Measurements from ENCODE around the gene RCL1.

The RCL1 gene

DNA sequence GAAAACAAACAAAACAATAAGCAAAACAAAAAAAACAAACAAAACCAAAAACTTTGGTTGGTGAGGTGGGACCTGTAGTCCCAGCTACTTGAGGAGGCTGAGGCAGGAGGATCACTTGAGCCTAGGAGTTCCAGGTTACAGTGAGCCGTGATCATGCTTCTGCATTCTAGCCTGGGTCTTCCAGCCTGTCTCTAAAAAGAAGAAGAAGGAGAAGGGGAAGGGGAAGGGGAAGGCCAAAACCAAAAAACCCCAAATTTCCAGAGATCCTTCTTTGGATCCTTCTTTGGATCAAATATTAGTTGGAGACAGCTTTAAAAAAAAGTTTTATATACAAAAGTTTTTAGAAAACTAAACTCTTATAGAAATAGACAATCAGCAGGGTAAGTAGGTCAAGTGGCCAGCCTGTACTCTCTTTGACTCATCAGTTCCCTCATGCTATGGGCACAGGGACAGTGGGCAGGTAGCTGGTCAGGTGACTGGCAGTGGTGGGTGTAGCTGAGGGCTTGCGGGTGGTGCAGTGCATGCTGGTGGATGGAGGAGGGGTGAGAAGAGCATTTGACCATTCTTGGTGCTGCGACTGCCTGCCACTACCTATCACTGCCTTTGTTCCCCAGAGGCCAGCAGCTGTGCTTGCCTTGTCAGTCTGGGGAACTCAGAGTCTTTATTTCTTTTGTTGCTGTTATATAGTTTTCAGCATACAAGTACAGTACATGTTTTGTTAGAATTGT lies 12.6 kb downstream of the RCL1 start:
- in situ Hi-C loops (cut with MboI; ENCODE audit: low sequenced_read_pairs): no loop called here

DNA sequence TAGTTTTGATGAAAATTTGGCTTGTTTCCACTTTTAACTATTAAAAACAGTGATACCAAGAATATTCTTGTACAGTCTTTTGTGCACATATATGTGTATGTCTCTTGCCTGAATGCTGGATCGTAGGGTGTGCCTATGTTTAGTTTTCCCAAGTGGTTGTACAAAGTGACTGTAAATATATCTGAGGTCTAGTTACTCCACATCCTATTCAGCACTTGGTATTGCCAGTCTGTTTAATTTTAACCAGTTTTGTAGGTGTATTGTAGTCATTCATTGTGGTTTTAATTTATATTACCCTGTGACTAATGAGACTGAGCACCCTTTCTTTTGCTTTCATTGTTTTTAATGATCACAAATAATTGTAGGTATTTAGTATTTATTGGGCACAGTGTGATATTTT lies 17.8 kb downstream of the RCL1 start:
- in situ Hi-C loops (cut with MboI; ENCODE audit: low sequenced_read_pairs): no loop called here

DNA sequence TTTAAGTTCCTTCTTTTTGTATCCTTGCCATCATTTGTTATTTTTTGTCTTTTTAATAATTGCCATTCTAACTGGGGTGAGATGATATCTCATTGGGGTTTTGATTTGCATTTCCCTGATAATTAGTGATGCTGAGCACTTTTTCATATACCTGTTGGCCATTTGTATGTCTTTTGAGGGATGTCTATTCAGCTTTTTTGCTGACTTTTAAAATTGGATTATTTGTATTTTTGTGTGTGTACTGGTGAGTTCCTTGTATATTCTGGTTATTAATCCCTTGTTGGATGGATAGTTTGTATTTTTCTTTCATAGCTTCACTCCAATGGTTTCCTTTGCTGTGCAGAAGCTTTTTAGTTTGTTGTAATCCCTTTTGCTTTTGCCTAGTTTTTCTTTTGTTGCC lies 19.1 kb downstream of the RCL1 start:
- in situ Hi-C loops (cut with MboI; ENCODE audit: low sequenced_read_pairs): no loop called here

DNA sequence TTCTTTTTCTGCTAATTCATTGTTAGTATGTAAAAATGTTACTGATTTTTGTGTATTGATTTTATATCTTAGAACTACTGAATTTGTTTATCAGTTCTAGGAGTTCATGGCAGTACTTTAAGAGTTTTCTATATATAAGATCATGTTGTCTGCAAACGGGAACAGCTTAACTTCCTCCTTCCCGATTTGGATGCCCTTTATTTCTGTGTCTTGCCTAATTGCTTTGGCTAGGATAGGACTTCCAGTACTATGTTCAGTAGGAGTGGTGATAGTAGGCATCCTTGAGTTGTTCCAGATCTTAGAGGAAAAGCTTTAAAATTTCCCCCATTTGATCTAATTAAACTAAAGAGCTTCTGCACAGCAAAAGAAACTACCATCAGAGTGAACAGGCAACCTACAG lies 20.1 kb downstream of the RCL1 start:
- in situ Hi-C loops (cut with MboI; ENCODE audit: low sequenced_read_pairs): no loop called here

DNA sequence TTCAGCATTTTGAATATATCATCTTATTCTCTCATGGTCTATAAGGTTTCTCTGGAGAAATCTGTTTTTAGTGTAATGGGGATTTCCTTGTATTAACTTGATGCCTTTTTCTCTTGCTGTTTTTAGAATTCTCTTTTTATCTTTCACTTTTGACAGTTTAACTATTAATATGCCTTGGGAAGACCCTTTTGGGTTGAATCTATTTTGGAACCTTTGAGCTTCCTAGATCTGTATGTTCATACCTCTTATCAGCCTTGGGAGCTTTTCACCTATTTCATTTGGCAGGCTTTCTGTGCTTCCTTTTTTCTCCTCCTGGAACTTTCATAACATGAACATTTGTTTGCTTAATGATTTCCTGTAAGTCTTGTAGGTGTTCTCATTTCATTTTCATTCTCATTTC lies 22.2 kb downstream of the RCL1 start:
- in situ Hi-C loops (cut with MboI; ENCODE audit: low sequenced_read_pairs): no loop called here

DNA sequence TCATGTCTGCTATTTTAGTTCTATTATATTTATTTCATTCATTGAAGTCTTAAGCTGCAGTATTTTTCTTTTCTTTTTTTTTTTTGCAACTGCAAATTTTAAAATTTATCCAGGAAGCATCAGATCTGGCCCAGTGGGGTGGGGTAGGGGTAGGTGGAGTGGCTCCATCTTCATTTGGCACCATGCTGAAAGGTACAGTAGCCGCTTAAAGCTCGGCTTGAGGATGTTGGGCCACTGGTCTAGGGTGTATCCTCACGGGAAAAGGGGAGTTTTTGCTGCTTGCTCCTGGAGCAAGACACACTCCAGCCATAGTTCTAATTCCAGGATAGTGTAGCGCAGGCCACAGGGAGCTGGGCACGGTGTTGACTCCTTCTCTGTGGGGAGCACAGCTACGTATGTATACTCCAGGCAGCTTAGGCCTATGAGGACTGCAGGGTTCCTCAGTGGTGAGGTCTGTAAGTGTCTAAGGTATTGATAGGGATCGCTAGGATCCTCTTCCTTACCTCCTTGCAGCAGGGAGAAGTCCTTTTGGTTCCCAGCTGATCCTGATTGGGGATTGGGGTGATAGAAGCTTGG lies 22.7 kb downstream of the RCL1 start:
- in situ Hi-C loops (cut with MboI; ENCODE audit: low sequenced_read_pairs): no loop called here

DNA sequence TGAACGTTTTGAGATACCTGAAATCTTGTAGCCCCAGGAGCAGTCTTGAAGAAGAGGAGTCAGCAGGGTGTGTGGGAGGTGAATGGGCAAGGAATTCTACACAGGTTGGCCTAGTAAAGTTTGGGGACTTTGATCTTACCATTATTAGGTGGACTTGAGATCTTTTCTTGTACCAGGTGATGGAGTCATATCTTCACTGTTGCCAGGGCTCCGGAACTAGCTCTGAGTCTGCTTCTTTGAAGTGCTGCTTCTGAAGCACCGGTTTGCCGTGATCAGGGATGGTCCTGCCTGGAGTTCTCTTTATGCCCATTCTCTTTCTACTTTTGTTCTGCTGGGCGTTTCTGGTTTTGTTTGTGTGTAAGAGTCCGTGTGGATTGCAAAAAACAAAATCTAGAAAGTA lies 27.4 kb downstream of the RCL1 start:
- in situ Hi-C loops (cut with MboI; ENCODE audit: low sequenced_read_pairs): no loop called here

DNA sequence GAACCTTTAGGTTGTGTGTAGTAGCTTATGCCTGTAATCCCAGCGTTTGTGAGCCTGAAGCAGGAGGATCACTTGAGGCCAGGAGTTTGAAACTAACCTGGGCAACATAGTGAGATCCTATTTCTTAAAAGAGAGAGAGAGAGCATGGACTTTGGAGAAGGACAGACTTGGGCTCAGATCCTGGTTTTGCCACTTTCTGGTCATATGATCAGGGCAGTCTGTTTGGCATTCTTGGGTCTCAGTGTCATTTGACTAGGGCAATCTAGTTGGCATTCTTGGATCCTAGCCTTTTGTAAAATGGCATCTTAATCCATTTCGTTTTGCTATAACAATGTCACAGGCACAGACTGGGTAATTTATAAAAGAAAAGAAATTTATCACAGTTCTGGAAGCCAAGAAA lies 28.4 kb downstream of the RCL1 start:
- in situ Hi-C loops (cut with MboI; ENCODE audit: low sequenced_read_pairs): no loop called here

DNA sequence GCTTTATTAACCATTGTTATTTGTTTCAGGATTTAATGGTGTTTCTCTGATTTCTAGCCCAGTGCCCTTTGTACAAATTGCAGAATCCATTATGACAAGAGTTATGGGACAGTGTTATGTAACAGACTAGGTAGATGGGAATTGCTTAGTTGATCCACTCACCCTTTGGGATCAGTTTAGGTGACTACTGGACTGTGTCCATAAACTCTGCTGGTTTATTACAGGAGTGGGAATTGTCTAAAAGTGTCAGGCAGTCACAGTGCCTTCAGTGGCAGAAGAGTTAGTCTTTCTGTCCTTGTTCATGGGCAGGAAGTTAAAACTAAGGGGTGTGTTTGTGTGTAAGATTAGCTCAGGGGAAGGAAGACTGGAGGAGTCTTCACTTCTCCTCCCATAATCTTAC lies 29.3 kb downstream of the RCL1 start:
- in situ Hi-C loops (cut with MboI; ENCODE audit: low sequenced_read_pairs): no loop called here

DNA sequence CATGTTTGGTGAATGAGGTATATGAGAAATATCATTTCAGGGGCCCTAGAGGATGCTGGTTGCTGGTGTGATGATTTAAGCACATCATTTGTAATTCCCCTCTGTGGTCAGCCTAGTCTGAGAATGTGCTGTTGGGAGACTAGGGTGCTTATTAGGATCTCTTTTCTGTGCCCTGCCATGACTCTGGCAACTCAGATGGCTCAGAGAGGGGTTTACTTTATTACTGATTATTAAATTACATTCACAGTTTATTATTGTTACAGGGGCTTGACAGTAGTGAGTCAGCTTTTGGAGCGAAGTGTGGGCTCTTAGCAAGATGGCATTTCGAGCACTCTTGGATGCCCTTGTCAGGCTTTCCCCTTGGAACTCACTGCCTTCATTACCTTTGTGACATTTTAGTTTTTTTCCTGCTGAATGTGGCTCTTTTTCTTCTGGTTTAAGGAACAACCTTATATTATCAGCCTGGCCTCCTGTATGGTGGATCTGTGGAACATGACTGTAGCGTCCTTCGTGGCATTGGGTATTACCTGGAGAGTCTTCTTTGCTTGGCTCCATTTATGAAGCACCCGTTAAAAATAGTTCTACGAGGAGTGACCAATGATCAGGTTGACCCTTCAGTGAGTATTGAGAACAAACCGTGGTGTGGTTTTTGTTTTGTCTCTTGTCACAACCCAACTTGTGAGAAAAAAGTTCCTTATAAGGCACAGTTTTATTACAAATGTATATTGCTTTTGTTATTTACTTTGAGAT lies 33.8 kb downstream of the RCL1 start:
- in situ Hi-C loops (cut with MboI; ENCODE audit: low sequenced_read_pairs): no loop called here

DNA sequence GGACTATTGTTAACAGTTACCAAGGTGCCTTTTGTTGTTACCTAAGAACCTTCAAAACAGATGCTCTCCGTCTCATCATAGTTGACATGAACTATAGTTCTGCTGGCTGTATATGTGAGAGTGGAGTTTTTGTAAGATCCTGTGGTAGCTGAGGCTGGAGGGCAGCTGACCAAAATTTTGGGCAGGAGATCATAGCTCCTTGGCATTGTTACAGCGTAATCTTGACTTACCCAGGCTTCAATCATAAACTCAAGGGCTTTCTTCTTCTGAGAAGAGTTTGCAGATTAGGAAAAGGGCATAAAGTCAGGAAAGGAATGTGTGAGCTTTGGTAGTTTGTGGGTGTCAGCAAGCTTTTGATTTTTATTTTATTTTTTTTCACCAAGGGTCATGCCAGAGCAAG lies 34.5 kb downstream of the RCL1 start:
- in situ Hi-C loops (cut with MboI; ENCODE audit: low sequenced_read_pairs): no loop called here

DNA sequence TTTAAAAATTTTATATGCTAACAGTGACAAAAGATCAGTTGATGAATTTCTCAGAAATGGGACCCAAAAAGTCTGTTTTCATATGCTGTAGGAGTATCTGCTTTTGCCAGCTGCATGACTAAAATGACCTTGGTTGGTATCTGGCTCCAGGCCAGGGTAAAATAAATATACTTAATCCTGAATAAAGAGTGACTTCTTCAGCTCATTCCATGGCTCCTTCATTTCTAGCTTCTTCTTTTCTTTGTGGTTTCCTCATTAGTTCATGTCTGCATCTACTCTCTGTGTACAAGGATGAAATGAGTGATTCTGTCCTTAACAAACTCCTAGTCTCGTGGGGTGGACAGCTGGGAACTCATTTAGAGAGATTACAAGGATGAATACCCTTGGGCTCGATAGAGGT lies 36.0 kb downstream of the RCL1 start:
- in situ Hi-C loops (cut with MboI; ENCODE audit: low sequenced_read_pairs): no loop called here

DNA sequence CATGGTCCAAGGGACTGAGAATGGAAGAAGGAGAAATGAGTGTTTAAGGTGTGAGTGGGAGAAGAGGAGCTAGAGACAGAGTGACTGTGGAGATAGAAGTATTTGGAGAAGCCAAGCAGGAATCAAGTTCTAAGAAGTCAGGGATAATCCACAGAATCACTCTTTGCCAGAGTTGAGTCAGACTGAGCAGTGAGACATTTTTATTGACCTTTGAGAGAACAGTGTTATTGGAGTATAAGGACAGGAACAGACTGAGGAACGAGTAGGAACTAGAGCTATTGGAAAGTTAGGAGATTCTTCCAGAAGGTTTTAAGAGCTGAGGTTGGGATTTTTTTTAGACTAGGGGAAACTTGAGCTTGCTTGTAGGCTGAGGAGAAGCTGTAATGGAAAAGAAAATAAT lies 37.2 kb downstream of the RCL1 start:
- in situ Hi-C loops (cut with MboI; ENCODE audit: low sequenced_read_pairs): no loop called here

DNA sequence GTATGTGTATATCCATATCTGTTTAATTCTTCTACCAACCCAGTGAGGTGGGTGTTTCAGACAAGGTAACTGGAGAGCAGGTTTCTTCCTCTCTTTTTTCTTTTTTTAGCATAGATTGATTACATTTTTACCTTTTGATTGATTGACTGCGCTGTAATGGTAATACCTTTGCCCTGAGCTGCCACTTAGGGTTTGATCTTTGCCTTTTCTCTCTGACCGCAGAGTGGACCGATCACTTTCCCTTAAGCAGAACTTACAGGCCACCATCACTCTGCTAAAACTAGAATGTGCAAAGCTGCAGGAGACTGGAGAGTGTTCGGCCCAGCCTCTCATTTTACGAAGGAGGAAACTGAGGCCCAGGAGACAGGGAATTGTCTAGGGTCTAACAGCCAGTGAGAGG lies 38.0 kb downstream of the RCL1 start:
- in situ Hi-C loops (cut with MboI; ENCODE audit: low sequenced_read_pairs): no loop called here

DNA sequence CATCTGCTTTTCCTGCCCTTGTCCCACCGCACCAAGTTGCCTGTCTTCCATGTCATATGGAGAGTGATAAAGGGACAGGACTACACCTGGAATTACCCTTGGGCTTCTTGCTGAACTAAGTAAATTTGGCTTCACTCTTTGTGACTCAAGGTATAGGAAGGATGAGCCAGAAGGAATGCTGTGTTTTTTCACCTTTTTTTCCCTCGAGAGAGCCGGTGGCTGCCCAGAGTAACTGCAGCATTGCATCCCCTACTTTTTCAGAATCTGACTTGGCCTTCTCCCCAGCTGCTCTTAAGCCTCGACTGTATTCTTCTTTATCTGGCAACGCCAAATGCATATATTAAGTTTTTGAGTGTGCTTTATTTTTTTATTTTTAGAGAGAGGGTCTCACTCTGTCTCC lies 38.4 kb downstream of the RCL1 start:
- in situ Hi-C loops (cut with MboI; ENCODE audit: low sequenced_read_pairs): no loop called here

DNA sequence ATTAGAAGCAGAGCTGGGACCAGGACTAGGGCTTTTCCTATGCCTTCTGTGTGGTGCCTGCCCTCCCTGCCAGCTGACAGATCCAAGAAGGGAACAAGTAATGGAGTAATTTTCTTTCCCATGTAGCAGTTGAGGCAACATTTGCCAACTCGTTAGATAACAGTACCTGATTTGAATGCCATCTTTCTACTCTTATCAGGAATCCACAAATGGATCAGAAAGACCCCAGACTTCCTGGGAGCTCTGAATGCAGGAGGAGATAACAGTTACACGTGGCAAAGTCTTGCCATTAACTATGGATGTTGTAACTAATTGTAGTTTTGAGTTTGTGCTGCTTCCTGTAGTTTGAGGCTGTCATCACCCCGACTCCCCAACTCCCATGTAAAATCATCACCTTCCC lies 39.2 kb downstream of the RCL1 start:
- in situ Hi-C loops (cut with MboI; ENCODE audit: low sequenced_read_pairs): no loop called here

DNA sequence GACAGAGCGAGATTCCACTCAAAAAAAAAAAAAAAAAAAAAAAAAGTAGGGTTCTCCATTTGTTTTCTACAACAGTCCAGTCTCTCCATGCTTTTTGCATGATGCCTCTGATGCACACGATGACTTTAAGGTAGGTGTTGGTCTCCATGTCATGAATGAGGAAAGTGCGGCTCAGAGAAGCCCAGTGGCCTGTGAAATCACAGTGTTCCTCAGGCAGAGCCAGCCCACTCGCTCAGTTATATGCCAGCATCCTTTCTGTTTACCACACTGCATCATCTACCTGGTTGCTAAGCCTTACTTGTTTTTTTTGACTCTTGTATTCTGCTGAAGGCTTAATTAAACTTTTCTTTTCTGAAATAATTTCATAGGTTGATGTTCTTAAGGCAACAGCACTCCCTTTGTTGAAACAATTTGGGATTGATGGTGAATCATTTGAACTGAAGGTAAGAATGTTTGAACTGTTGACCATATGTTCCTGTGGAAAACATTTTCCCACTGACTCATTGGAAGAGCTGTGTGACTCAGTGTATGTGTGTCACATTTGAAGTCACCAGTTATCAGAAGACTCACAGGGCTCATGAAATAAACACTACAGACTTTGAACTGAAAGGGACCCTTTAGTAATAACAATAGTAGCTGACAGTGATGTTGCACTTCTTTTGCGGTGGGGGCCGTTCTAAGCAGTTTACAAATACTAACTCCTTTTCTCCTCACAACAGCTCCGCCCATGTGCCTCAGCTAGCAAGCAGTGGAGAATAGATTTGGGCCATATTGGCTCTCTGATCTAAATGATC lies 40.2 kb downstream of the RCL1 start:
- in situ Hi-C loops (cut with MboI; ENCODE audit: low sequenced_read_pairs): no loop called here

DNA sequence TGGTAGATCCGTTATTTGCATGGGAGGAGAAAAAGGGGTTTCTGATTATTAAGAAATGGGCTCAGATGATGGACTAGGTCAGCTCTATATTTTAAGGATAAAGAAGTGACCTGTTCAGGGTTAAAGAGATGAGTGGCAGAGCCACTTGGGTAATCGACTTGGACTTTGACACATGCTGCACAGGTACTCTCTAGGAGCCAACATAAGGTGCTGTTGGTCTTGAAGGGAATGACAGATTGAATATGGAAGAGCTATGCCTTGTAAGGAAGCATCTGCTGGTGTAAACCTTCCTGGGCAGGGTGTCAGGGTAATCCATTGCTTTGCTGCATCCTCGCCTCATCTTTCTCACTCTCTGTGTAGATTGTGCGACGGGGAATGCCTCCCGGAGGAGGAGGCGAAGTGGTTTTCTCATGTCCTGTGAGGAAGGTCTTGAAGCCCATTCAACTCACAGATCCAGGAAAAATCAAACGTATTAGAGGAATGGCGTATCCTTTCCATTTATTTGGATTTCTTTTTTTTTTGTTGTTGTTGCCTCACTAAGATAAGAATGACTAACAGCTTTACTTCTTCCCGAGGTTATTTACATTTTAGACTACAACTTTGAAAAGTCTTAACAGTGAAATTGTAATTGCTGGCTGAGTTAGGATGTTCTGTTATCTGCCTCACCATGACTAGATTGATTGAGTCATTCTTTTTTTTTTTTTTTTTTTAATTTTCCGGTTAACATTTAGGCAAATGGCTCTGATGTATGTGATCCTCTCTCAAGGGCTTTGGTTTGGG lies 41.2 kb downstream of the RCL1 start:
- in situ Hi-C loops (cut with MboI; ENCODE audit: low sequenced_read_pairs): no loop called here

DNA sequence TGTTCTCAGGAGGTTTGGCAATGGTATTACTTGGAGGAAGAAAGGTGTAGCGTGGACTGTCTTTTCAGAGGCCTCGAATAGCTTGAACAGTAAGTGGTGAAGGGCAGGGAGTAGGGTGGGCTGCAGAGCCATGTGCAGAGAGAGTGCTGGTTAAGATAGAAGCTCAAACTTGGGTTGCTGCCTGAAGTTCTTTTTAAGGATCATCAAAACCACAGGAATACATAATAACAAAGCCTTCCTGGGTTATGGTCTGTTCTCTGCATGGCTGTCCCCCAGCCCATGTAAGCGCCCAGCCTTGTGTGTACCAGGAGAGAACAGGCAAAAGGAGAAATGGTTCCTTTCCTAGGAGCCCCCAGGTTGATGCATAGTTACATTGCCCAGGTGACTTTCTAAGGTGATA lies 43.9 kb downstream of the RCL1 start:
- in situ Hi-C loops (cut with MboI; ENCODE audit: low sequenced_read_pairs): no loop called here

DNA sequence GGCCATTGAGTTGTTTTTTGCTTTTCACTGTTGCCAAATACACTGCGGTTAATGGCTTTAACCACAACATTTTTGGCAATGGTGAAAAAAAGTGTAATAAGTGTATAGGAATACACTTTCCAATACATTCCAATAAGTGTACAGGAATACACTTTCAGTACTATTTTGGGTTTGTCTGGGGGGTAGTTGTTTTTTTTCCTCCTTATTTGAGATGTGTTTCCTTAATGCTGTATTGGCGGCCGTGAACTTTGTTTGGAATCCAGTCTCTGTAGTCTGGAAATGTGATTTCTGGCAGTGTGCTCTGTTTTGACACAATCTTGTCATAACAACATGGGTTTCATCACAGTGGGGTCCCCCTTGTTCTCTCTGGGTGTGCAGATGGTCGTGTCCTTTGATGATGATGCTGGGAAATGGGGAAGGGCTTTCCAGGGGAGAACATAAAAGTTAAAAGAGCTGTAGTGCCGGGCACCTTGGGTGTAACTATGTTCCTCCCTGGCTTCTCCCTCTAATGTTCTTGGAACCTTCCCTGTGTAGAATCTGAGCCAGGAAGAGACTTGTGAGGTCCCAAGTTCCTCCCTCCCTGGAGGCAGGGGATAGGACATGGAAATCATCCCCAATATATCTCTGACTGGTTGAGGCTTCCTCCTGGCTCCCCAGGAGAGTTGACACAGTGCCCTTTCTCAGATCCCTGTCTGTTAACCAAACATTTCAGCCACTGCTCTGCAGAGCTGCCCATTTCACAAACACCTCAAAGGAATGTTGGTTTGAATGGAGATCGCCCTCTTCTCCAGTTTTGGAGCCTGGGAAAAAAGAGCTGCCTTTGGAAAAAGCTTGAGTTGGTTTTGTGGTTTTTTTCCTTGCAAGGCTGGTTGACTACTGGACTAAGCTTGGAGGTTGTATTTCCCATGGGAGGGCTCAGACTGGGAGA lies 44.8 kb downstream of the RCL1 start:
- in situ Hi-C loops (cut with MboI; ENCODE audit: low sequenced_read_pairs): no loop called here

Data from HL-60/S4 treated with retinoic acid at 250 ng/mL for 4 days and 3 days (cell line).